Sigmoid colon (tissue), 4 donors: ENCODE results near the gene DBN1.

Source experiments
- EP300 ChIP-seq, 4 donors: sonication (generic); formaldehyde crosslinking; IDR thresholded peaks; one replicate each; pipeline ENCODE4 v1.6.1; 2017; ENCODE audit warnings: antibody characterized with exemption in 4 of 4
- POLR2A ChIP-seq, 2 donors: fragments of 450-650 bp; IDR thresholded peaks; one replicate each; pipeline ENCODE4 v1.6.1; 2016; ENCODE audit warnings: antibody characterized with exemption in 2 of 2, mild to moderate bottlenecking in 2 of 2, moderate library complexity in 2 of 2
- POLR2AphosphoS5 ChIP-seq, 4 donors: sonication (generic); formaldehyde crosslinking; IDR thresholded peaks; one replicate each; pipeline ENCODE4 v1.6.1; 2017; ENCODE audit warnings: antibody characterized with exemption in 4 of 4
- TF ChIP-seq, protein P1 (sequence below), 4 experiments: fragments of 450-650 bp in 3 of 4; fragments of 200-600 bp in 1 of 4; IDR thresholded peaks; one replicate each; pipeline ENCODE4 v1.5.1; 2016 to 2019; ENCODE audit warnings: antibody characterized with exemption in 4 of 4, mild to moderate bottlenecking in 3 of 4, moderate library complexity in 2 of 4

GRCh38 chr5:177496070-177496726 is 22.8 kb upstream of the DBN1 start:
- TF ChIP-seq POLR2A (IDR thresholded peaks at IDR 0.05) = no peak
- TF ChIP-seq, protein P1, sequence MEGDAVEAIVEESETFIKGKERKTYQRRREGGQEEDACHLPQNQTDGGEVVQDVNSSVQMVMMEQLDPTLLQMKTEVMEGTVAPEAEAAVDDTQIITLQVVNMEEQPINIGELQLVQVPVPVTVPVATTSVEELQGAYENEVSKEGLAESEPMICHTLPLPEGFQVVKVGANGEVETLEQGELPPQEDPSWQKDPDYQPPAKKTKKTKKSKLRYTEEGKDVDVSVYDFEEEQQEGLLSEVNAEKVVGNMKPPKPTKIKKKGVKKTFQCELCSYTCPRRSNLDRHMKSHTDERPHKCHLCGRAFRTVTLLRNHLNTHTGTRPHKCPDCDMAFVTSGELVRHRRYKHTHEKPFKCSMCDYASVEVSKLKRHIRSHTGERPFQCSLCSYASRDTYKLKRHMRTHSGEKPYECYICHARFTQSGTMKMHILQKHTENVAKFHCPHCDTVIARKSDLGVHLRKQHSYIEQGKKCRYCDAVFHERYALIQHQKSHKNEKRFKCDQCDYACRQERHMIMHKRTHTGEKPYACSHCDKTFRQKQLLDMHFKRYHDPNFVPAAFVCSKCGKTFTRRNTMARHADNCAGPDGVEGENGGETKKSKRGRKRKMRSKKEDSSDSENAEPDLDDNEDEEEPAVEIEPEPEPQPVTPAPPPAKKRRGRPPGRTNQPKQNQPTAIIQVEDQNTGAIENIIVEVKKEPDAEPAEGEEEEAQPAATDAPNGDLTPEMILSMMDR (IDR thresholded peaks at IDR 0.05) = peak in 3 of 4 experiments; percentile 22 to 48 (median 37)
- TF ChIP-seq EP300 (IDR thresholded peaks at IDR 0.05) = no peak
- TF ChIP-seq POLR2AphosphoS5 (IDR thresholded peaks at IDR 0.05) = no peak
